Gastrocnemius medialis (tissue), 4 donors: ENCODE data around the gene EPS15. TPM values are rescaled to one million over a fixed set of nuclear protein-coding genes. Genes with fewer than 3 reads are reported as not detected.

Source experiments
- ATAC-seq, 2 donors: fragments of 150-250 bp; one replicate each; pipeline ENCODE4 v1.9.1; 2016
- DNase-seq, 2 donors: peaks; one replicate each; pipeline ENCODE4 v3.0.0-alpha.2; 2019
- H3K27ac ChIP-seq, 4 donors: fragments of 200-600 bp; sonication (generic); 1 replicate in 1 of 4; 2 replicates in 3 of 4; pipeline ENCODE4 v1.5.1; 2016 to 2018; ENCODE audit warnings: mild to moderate bottlenecking in 2 of 4, moderate library complexity in 1 of 4
- H3K27me3 ChIP-seq, 3 donors: fragments of 200-600 bp; sonication (generic) in 2 of 3; 1 replicate in 1 of 3; 2 replicates in 2 of 3; pipeline versions ENCODE4 v1.5.1 to v1.6.0; 2016 to 2019; ENCODE audit warnings: mild to moderate bottlenecking in 1 of 3, moderate library complexity in 1 of 3
- H3K36me3 ChIP-seq, 2 donors: fragments of 200-600 bp; sonication (generic) in 1 of 2; one replicate each; pipeline ENCODE4 v1.5.1; 2017 to 2018
- H3K4me1 ChIP-seq, 2 donors: fragments of 200-600 bp; sonication (generic) in 1 of 2; one replicate each; pipeline ENCODE4 v1.5.1; 2016 to 2017; ENCODE audit warnings: mild to moderate bottlenecking in 2 of 2
- H3K4me3 ChIP-seq, 4 donors: fragments of 200-600 bp; sonication (generic) in 3 of 4; 1 replicate in 1 of 4; 2 replicates in 3 of 4; pipeline ENCODE4 v1.5.1; 2016 to 2019; ENCODE audit warnings: mild to moderate bottlenecking in 2 of 4
- H3K9me3 ChIP-seq, 3 donors: fragments of 200-600 bp; sonication (generic) in 2 of 3; 1 replicate in 1 of 3; 2 replicates in 2 of 3; pipeline ENCODE4 v1.5.1; 2016 to 2019
- CTCF ChIP-seq, 5 experiments: fragments of 450-650 bp in 3 of 5; fragments of 200-600 bp in 2 of 5; sonication (generic) in 2 of 5; IDR thresholded peaks in 4 of 5; conservative IDR thresholded peaks in 1 of 5; 1 replicate in 4 of 5; 2 replicates in 1 of 5; pipeline ENCODE4 v1.5.1; 2016 to 2019; ENCODE audit warnings: antibody characterized with exemption in 5 of 5, mild to moderate bottlenecking in 3 of 5, moderate library complexity in 3 of 5
- POLR2A ChIP-seq, 2 donors: fragments of 450-650 bp; IDR thresholded peaks; one replicate each; pipeline ENCODE4 v1.6.1; 2017; ENCODE audit warnings: antibody characterized with exemption in 2 of 2, mild to moderate bottlenecking in 2 of 2, moderate library complexity in 2 of 2
- in situ Hi-C, 4 donors: fragments of 200-750 bp; cut with MboI; loops; one replicate each; pipeline versions ENCODE4 v1.15.0 to v1.8.0; 2017; ENCODE audit warnings: low sequenced_read_pairs in 4 of 4
- intact Hi-C: fragments of 100-400 bp; cut with DNase I; formaldehyde crosslinking; loops from one replicate; pipeline ENCODE4 v1.15.1; 2023; ENCODE audit warnings: low total_unique reads
- total RNA-seq, 4 donors: library from RNA; depleted of rRNA; stranded (reverse); fragments of >200 nt; gene quantifications; one replicate each; pipeline versions ENCODE4 v1.1.0 to v1.2.3, GENCODE V29; 2016

The EPS15 gene
- 100 to 1,000 TPM in 1 of 4 donors, 10 to 100 TPM in 3; 44.8 to 121 (median 71.0) TPM for total RNA-seq

- DNase-seq, result peak; percentile 85 to 86
- Histone ChIP-seq H3K9me3 (no peaks in the 10 kb centered on the region), H3K27me3 (no peaks in the 10 kb centered on the region), H3K4me1 (peaks cover 32 to 34% of the 10 kb centered on the region in 2 donors), H3K36me3 (no peaks in the 10 kb centered on the region), H3K27ac (peak within 1 kb of the TSS; percentile 95 to 97 (median 97)), H3K4me3 (peak within 1 kb of the TSS; percentile 75 to 82 (median 80))
- peak; percentile 61 to 76 for TF ChIP-seq POLR2A (IDR thresholded peaks at IDR 0.05)
- TF ChIP-seq CTCF (IDR thresholded peaks at IDR 0.05 in 4 of 5, conservative IDR thresholded peaks at IDR 0.05 in 1 of 5), result peak in 1 of 5 experiments; percentile 6
- in situ Hi-C loops (loop anchor here in 1 of 4 donors (25.0 kb wide), 1 partner anchor 107 kb away; no protein-coding TSS in a partner anchor), intact Hi-C loops (loop anchor here (1.0 to 10.0 kb wide), 6 partner anchors 41 to 554 kb away; partner anchors contain the start of genes FAF1, NRDC and OSBPL9)
- peak; percentile 57 to 59 for ATAC-seq
Measured at GRCh38 chr1:51519048-51519864, at the start of gene EPS15. Gene EPS15 (minus strand): TSS chr1:51519266. CDS start chr1:51519231, 35 bp downstream.

- intact Hi-C loops (loop anchor here (10.0 kb wide), 1 partner anchor 96 kb away; no protein-coding TSS in a partner anchor), in situ Hi-C loops (no loop called here)
- ATAC-seq (no peak), DNase-seq (no peak)
- TF ChIP-seq CTCF (IDR thresholded peaks at IDR 0.05 in 4 of 5, conservative IDR thresholded peaks at IDR 0.05 in 1 of 5), result no peak
- TF ChIP-seq POLR2A (IDR thresholded peaks at IDR 0.05), result no peak
- Histone ChIP-seq H3K4me3 (no peak overlapping the region), H3K27me3 (no peaks in the 10 kb centered on the region), H3K27ac (peak overlapping the region in 3 of 4 donors; percentile 10 to 78 (median 63)), H3K36me3 (no peaks in the 10 kb centered on the region), H3K9me3 (no peaks in the 10 kb centered on the region), H3K4me1 (peaks cover 57 to 62% of the 10 kb centered on the region in 2 donors)
Measured at GRCh38 chr1:51568231-51568935, 49.3 kb upstream of the EPS15 start.

- Histone ChIP-seq H3K27me3 (no peaks in the 10 kb centered on the region), H3K9me3 (no peaks in the 10 kb centered on the region), H3K4me1 (peaks cover 63 to 67% of the 10 kb centered on the region in 2 donors), H3K27ac (peak overlapping the region in 3 of 4 donors; percentile 10 to 78 (median 63)), H3K36me3 (no peaks in the 10 kb centered on the region), H3K4me3 (no peak overlapping the region)
- in situ Hi-C loops, result no loop called here
- intact Hi-C loops, result loop anchor here (10.0 kb wide), 1 partner anchor 97 kb away; no protein-coding TSS in a partner anchor
- no peak for DNase-seq
- no peak for TF ChIP-seq CTCF (IDR thresholded peaks at IDR 0.05 in 4 of 5, conservative IDR thresholded peaks at IDR 0.05 in 1 of 5)
- no peak for TF ChIP-seq POLR2A (IDR thresholded peaks at IDR 0.05)
- no peak for ATAC-seq
Measured at GRCh38 chr1:51567653-51568052, 48.6 kb upstream of the EPS15 start.

- Histone ChIP-seq H3K27ac (peak overlapping the region in 1 of 4 donors; percentile 1), H3K27me3 (no peaks in the 10 kb centered on the region), H3K36me3 (no peaks in the 10 kb centered on the region), H3K4me3 (no peak overlapping the region), H3K9me3 (no peaks in the 10 kb centered on the region), H3K4me1 (peaks cover 62 to 65% of the 10 kb centered on the region in 2 donors)
- in situ Hi-C loops (no loop called here), intact Hi-C loops (loop anchor here (10.0 kb wide), 1 partner anchor 99 kb away; no protein-coding TSS in a partner anchor)
- DNase-seq, result no peak
- no peak for ATAC-seq
- no peak for TF ChIP-seq CTCF (IDR thresholded peaks at IDR 0.05 in 4 of 5, conservative IDR thresholded peaks at IDR 0.05 in 1 of 5)
- no peak for TF ChIP-seq POLR2A (IDR thresholded peaks at IDR 0.05)
Measured at GRCh38 chr1:51566260-51566659, 47.2 kb upstream of the EPS15 start.
